GM12891 (cell line): Measurements from ENCODE around the gene RNF166.

ENCODE experiments used
- DNase-seq: peaks from one replicate; pipeline ENCODE4 v3.0.0; 2011; ENCODE audit warnings: low spot score; ENCODE audit not compliant: insufficient read length
- FAIRE-seq: peaks from 2 replicates; lab custom pipeline; 2011; peaks lifted over from hg19 to GRCh38; lab: Jason Lieb, UNC
- PAX5 ChIP-seq: IDR thresholded peaks from 2 replicates; pipeline ENCODE4 v1.6.1; 2011; ENCODE audit warnings: low read length, moderate library complexity, mild to moderate bottlenecking; ENCODE audit not compliant: insufficient read depth, severe bottlenecking
- POLR2A ChIP-seq: IDR thresholded peaks from 2 replicates; pipeline ENCODE4 v1.6.1; 2011; ENCODE audit warnings: low read depth, low read length, control low read depth
- POLR2AphosphoS5 ChIP-seq: IDR thresholded peaks from 2 replicates; pipeline ENCODE4 v1.6.1; 2011; ENCODE audit warnings: low read depth, low read length, control low read depth
- POU2F2 ChIP-seq: IDR thresholded peaks from 2 replicates; pipeline ENCODE4 v1.6.1; 2011; ENCODE audit warnings: low read depth, mild to moderate bottlenecking, control low read depth, low read length, moderate library complexity
- SPI1 ChIP-seq: IDR thresholded peaks from 2 replicates; pipeline ENCODE4 v1.6.1; 2011; ENCODE audit warnings: low read depth, low read length, control low read depth
- TAF1 ChIP-seq: IDR thresholded peaks from 2 replicates; pipeline ENCODE4 v1.6.1; 2011; ENCODE audit warnings: low read depth, low read length, control low read depth

RNF166 gene

GRCh38 chr16:88733630-88734360 is 27.6 kb upstream of the RNF166 start:
- DNase-seq: no peak
- TF ChIP-seq POLR2A (no peak), SPI1 (no peak), PAX5 (no peak), TAF1 (no peak), POLR2AphosphoS5 (no peak), POU2F2 (no peak)
- FAIRE-seq: no peak

GRCh38 chr16:88732961-88733294 is 26.7 kb upstream of the RNF166 start:
- TF ChIP-seq POLR2A (no peak), POU2F2 (no peak), SPI1 (no peak), POLR2AphosphoS5 (no peak), TAF1 (no peak), PAX5 (no peak)
- DNase-seq (no peak), FAIRE-seq (no peak)

- DNase-seq (no peak), FAIRE-seq (no peak)
- TF ChIP-seq TAF1 (no peak), POLR2AphosphoS5 (no peak), PAX5 (no peak), SPI1 (no peak), POU2F2 (no peak), POLR2A (no peak)
Observed at GRCh38 chr16:88732172-88732960, 26.2 kb upstream of the RNF166 start.

GRCh38 chr16:88731699-88732098 is 25.5 kb upstream of the RNF166 start:
- FAIRE-seq (no peak), DNase-seq (no peak)
- TF ChIP-seq SPI1 (no peak), TAF1 (no peak), POLR2AphosphoS5 (no peak), POLR2A (no peak), PAX5 (no peak), POU2F2 (no peak)

GRCh38 chr16:88730632-88731607 is 24.7 kb upstream of the RNF166 start:
- FAIRE-seq: no peak
- no peak for DNase-seq
- no peak for TF ChIP-seq POLR2A
- TF ChIP-seq POU2F2: no peak
- TF ChIP-seq TAF1: no peak
- no peak for TF ChIP-seq POLR2AphosphoS5
- TF ChIP-seq SPI1: no peak
- no peak for TF ChIP-seq PAX5

- DNase-seq: no peak
- no peak for TF ChIP-seq TAF1
- no peak for TF ChIP-seq POU2F2
- TF ChIP-seq PAX5: no peak
- no peak for TF ChIP-seq POLR2A
- TF ChIP-seq POLR2AphosphoS5: no peak
- TF ChIP-seq SPI1: no peak
- FAIRE-seq: no peak
Observed at GRCh38 chr16:88727871-88728270, 21.7 kb upstream of the RNF166 start.

- FAIRE-seq: no peak
- TF ChIP-seq POLR2A (no peak), TAF1 (no peak)
- DNase-seq: no peak
Observed at GRCh38 chr16:88726981-88727380, 20.8 kb upstream of the RNF166 start.

GRCh38 chr16:88726408-88726749 is 20.2 kb upstream of the RNF166 start:
- FAIRE-seq: no peak
- DNase-seq: no peak
- TF ChIP-seq POLR2AphosphoS5 (no peak), SPI1 (no peak), POU2F2 (no peak), POLR2A (no peak), PAX5 (no peak), TAF1 (no peak)

GRCh38 chr16:88725609-88726407 is 19.6 kb upstream of the RNF166 start:
- no peak for DNase-seq
- FAIRE-seq: no peak
- TF ChIP-seq POU2F2: no peak
- TF ChIP-seq POLR2AphosphoS5: no peak
- TF ChIP-seq PAX5: no peak
- TF ChIP-seq SPI1: no peak
